NCI-H187 treated with DMSO at 0.1 percent for 48 hours (cell line): ENCODE results near the gene KHSRP.
"Not testable (repeated sequence)": the region's sequence is repeated elsewhere in the genome, so short reads cannot be mapped to it uniquely, and the experiment has no call there.

Source experiments
- DNase-seq: peaks from one replicate; lab custom pipeline; 2025; lab: John Stamatoyannopoulos, UW

The KHSRP gene

GRCh38 chr19:6417713-6418561 lies 6.7 kb downstream of the KHSRP start:
- no peak for DNase-seq

GRCh38 chr19:6416658-6417405 lies 7.8 kb downstream of the KHSRP start:
- no peak for DNase-seq

- DNase-seq: no peak
These were observed 8.9 kb downstream of the KHSRP start for GRCh38 chr19:6415591-6416190.

GRCh38 chr19:6414793-6415590 lies 9.6 kb downstream of the KHSRP start:
- DNase-seq: no peak

GRCh38 chr19:6413721-6414643 lies 10.6 kb downstream of the KHSRP start:
- DNase-seq: no peak

- DNase-seq: no peak
These were observed 11.3 kb downstream of the KHSRP start for GRCh38 chr19:6413291-6413690.

GRCh38 chr19:6412447-6413091 lies 12.0 kb downstream of the KHSRP start:
- DNase-seq: no peak

- no peak for DNase-seq
These were observed 12.6 kb downstream of the KHSRP start for GRCh38 chr19:6412061-6412446.

- no peak for DNase-seq
These were observed 15.3 kb downstream of the KHSRP start for GRCh38 chr19:6409346-6409745.

GRCh38 chr19:6406401-6406800 lies 18.2 kb downstream of the KHSRP start:
- no peak for DNase-seq

- DNase-seq: no peak
These were observed 21.6 kb downstream of the KHSRP start for GRCh38 chr19:6402837-6403608.

GRCh38 chr19:6402058-6402457 lies 22.6 kb downstream of the KHSRP start:
- no peak for DNase-seq

- not testable (repeated sequence) for DNase-seq
These were observed 24.3 kb downstream of the KHSRP start for GRCh38 chr19:6400062-6400944.

- DNase-seq: no peak
These were observed 28.3 kb downstream of the KHSRP start for GRCh38 chr19:6396305-6396704.

GRCh38 chr19:6394831-6395230 lies 29.8 kb downstream of the KHSRP start:
- no peak for DNase-seq

- no peak for DNase-seq
These were observed 30.6 kb downstream of the KHSRP start for GRCh38 chr19:6393983-6394412.

- peak; percentile 14 for DNase-seq
These were observed 31.3 kb downstream of the KHSRP start, which contains the start of gene GTF2F1 for GRCh38 chr19:6393074-6393982. GTF2F1 (minus strand) TSS chr19:6393164; CDS start chr19:6392995, 169 bp downstream.
